Mucosa of gallbladder (tissue), 1 donor: ENCODE data around the gene CAP1. TPM values are rescaled to one million over a fixed set of nuclear protein-coding genes. Genes with fewer than 3 reads are reported as not detected.
A peak's percentile ranks its signal among the peaks of the same experiment; 100 is the strongest.

Experiments used
- DNase-seq: peaks from one replicate; pipeline ENCODE4 v3.0.0-alpha.2; 2020; ENCODE audit warnings: low spot score
- total RNA-seq: library from RNA; stranded (reverse); gene quantifications from one replicate; pipeline ENCODE4 v1.2.1, GENCODE V29; 2021
- donor health status: DM: no; HTN: no; CAD: no.

Gene CAP1
- total RNA-seq, 1 donor from 2014 or later: 313 TPM

DNA sequence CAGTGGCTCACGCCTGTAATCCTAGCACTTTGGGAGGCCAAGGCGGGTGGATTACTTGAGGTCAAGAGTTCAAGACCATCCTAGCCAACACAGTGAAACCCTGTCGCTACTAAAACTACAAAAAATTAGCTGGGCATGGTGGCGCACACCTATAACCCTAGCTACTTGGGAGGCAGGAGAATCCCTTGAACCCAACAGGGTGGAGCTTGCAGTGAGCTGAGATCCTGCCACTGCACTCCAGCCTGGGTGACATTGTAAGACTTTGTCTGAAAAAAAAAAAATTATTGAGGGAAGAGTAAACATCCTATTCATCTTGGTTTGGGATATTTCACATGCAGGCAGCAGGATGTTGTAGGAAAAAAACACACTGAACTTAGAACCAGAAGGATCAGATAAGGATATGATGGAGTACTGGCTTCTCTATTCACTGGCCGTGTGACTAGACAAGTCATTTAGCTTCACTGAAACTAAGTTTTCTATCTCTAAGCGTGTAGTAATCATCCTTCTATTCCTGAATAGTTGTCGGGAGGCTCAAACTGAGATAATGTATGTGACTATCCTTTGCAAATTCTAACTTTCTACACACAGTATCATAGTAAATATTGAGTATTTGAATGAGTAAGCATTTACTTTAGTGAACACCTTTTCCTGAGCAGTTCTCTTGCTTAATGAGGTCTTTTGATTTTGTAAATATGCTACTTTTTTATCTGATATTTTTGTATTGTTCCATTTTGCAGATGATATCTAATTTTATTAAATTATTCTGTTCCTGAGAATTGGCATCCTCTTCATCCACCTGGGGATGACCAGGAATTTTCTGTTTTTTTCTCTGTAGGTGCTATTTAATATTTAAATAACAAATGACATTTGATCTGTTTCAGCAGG lies 18.2 kb downstream of the CAP1 start:
- no peak for DNase-seq

GRCh38 chr1:40059338-40059959 lies 18.9 kb downstream of the CAP1 start:
- no peak for DNase-seq

- no peak for DNase-seq
Measured at GRCh38 chr1:40059960-40060750, 19.6 kb downstream of the CAP1 start.

- no peak for DNase-seq
Measured at GRCh38 chr1:40064797-40065499, 24.4 kb downstream of the CAP1 start.

DNA sequence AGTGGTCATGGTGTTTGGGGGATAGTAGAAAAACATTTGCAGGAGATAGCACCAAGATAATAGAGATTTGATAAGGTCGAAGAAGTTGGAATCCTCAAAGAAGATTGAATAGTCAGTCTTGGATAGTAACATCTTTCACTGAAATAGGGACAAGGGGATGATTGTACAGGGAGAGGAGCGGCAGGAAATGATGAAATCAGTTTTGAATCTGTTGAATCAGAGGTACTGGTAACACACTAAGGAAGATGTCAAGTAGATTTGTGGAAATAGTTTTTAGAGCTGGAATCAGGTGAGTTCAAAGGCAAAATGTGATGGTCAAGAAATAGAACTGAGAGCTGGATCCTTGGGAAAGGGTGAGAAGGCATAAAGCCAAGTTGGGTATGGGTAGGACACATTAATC lies 26.5 kb downstream of the CAP1 start:
- DNase-seq: no peak

- no peak for DNase-seq
Measured at GRCh38 chr1:40067851-40068250, 27.3 kb downstream of the CAP1 start.

GRCh38 chr1:40072142-40072541 lies 31.6 kb downstream of the CAP1 start:
- DNase-seq: no peak

- DNase-seq: no peak
Measured at GRCh38 chr1:40073062-40073461, 32.5 kb downstream of the CAP1 start.

DNA sequence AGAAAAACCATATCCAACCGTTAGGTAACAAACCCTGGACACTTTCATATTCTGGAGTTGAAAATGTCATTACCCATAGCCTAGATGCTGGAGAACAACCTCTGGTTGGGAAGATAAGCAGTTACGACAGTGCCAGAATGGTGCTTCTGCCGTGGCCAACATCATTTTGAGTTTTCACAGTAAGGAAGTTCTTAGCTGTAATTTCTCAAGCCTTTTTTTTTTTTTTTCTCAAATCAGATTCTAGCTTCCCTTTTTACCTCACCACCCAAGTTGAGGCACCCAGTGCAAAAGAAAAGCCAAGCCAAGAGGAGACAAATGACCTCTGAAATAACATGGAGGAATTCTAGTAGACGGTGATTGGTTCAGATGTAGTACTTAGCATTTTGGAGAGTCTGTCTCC lies 34.7 kb downstream of the CAP1 start:
- DNase-seq: no peak

DNA sequence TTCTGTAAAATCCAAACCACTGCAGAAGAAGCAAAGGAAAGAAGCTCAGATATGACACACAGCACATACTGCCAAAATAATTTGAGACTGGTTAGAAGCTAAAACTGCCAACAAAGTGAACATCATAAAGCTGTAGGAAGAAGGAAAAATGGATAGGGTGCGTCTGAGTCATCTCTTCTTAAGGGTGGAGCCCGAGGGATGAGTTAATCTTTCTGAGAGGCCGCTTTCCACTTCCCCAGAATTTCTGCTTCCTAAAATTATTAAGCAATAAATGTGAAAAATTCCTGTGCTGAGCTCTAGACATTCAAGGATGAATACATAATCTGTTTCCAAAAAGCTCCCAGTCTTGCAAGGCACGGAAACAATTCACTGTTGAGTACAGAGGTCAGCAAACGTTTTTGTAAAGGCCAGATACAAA lies 36.4 kb downstream of the CAP1 start:
- no peak for DNase-seq

- peak; percentile 58 for DNase-seq
Measured at GRCh38 chr1:40078512-40079333, 38.2 kb downstream of the CAP1 start.

- no peak for DNase-seq
Measured at GRCh38 chr1:40079774-40080400, 39.4 kb downstream of the CAP1 start.

DNA sequence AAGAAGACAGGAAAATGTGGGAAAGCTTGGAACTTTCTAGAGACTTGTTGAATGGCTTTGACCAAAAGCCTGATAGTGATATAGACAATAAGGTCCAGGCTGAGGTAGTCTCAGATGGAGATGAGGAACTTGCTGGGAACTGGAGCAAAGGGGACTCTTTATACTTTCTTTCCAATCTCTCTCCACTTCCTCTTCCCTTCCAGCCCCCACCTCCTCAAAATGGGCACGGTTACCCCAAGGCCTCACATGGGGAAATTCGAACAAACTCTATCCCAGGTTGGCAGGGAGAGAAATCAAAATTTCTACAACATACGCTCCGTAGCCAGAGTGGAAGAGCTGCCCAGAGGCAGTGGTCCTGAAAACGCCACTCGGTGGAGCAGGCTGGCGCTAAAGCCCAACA lies 41.3 kb downstream of the CAP1 start:
- DNase-seq: no peak

DNA sequence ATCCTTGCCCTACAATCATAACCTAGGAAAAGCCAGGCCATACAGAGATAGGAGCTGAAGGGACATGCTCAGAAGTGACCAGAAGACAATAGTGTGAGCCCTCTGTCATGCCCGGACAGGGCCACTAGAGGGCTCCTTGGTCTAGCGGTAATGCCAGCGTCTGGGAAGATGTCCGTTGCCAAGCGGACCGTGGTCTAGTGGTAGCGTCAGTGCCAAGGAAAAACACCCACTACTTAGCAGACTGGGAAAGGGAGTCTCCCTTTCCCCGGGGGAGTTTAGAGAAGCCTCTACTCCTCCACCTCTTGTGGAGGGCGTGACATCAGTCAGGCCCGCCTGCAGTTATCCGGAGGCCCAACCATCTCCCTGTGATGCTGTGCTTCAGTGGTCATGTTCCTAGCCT lies 44.2 kb downstream of the CAP1 start:
- DNase-seq: peak; percentile 76

DNA sequence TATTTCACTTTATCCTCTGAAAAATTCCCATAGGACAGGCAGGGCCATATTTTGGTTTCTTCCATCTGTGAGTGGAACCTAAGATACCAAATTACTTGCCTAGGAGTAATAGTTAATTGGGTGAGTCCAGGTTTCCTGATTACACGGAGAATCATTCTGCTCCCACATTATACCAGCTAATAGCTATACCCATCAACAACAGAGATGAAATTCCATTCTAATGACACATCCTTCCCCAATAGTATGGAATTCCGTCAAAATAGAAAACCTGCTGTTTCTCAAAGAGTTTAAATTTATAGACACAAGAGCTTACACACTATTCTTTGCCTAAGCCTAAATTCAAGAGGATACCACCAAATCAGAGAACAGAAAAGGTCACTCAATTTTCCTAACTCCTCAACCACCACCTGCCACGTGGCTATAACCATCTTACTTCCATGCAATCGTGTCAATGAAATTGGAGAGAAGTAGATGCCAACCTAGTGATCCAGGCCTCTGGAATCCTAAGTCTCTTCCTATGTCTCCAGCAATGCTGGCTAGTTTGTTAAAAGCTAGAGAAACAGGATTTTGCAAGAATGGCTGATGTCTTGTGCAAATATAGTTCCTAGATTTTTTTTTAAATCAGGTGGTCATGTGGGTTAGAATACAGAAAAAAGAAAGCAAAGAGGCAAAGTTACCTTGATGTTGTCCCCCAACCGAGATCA lies 50.3 kb downstream of the CAP1 start:
- no peak for DNase-seq

- no peak for DNase-seq
Measured at GRCh38 chr1:40092241-40092640, 51.7 kb downstream of the CAP1 start.

GRCh38 chr1:40092706-40093639 lies 52.4 kb downstream of the CAP1 start:
- DNase-seq: no peak

- DNase-seq: no peak
Measured at GRCh38 chr1:40094466-40095110, 54.1 kb downstream of the CAP1 start.
